HepG2 (cell line): ENCODE results near the gene EIF5. TPM values are rescaled to one million over a fixed set of nuclear protein-coding genes. Genes with fewer than 3 reads are reported as not detected.

Experiments used
- ATAC-seq: fragments of 200-7000 bp; cut with Tn5 transposase; 3 replicates; pipeline ENCODE4 v1.9.1; 2020; ENCODE audit warnings: mild to moderate bottlenecking, moderate library complexity
- BruUV-seq: library from RNA; stranded (reverse); fragments of 400-500 nt; replicated peaks from 2 replicates; lab custom pipeline; 2021; lab: Mats Ljungman, UMichigan
- CTCF ChIA-PET: fragments of 300-600 bp; formaldehyde crosslinking; extraction: SDS; loops from one replicate; lab custom pipeline; 2021; ENCODE audit warnings: low total read pairs, inconsistent platforms, low intra/inter-chr PET ratio; lab: Yijun Ruan, JAX
- POLR2A ChIA-PET: fragments of 350-600 bp; sonication (Branson Sonifier 250); formaldehyde crosslinking; loops from one replicate; lab custom pipeline; 2020; ENCODE audit warnings: antibody characterized with exemption, inconsistent platforms; lab: Yijun Ruan, JAX
- DNase-seq: peaks from one replicate; pipeline ENCODE4 v3.0.0-alpha.2; 2015; ENCODE audit warnings: low spot score
- FAIRE-seq: peaks from 3 replicates; lab custom pipeline; 2011; peaks lifted over from hg19 to GRCh38; lab: Jason Lieb, UNC
- H2AFZ ChIP-seq: one replicate; pipeline ENCODE4 v1.6.1; 2011; ENCODE audit warnings: low read length, inconsistent platforms
- H3K27ac ChIP-seq: fragments of 300-600 bp; 3 replicates; pipeline ENCODE4 v1.8.0; 2011; ENCODE audit warnings: mixed run types, mild to moderate bottlenecking, mixed read lengths, low read length, inconsistent platforms; ENCODE audit not compliant: insufficient read depth; ENCODE audit errors: extremely low read length
- H3K27me3 ChIP-seq, 2 experiments: fragments of 200-600 bp in 1 of 2; 2 replicates in 1 of 2; 3 replicates in 1 of 2; pipeline versions ENCODE4 v1.6.0 to v1.8.0; 2011; ENCODE audit warnings: low read length in 2 of 2, mild to moderate bottlenecking in 2 of 2, moderate library complexity in 2 of 2, inconsistent platforms in 1 of 2; ENCODE audit not compliant: insufficient read depth in 2 of 2, control insufficient read depth in 1 of 2
- H3K36me3 ChIP-seq, 2 experiments: fragments of 200-600 bp in 1 of 2; replicated peaks in 1 of 2; 2 replicates in 1 of 2; 3 replicates in 1 of 2; pipeline versions ENCODE4 v1.5.1 to v1.8.0; 2011; ENCODE audit warnings: low read length in 2 of 2, inconsistent platforms in 1 of 2; ENCODE audit not compliant: insufficient read depth in 2 of 2, control insufficient read depth in 1 of 2
- H3K4me1 ChIP-seq: 2 replicates; pipeline ENCODE4 v1.5.1; 2012; ENCODE audit warnings: low read length, inconsistent platforms; ENCODE audit not compliant: insufficient read depth
- H3K4me2 ChIP-seq: 2 replicates; pipeline ENCODE4 v1.6.0; 2011; ENCODE audit warnings: low read depth, low read length, inconsistent platforms
- H3K4me3 ChIP-seq, 3 experiments: fragments of 200-600 bp in 1 of 3; sonication (generic), shearing (Covaris generic) in 1 of 3; replicated peaks in 1 of 3; 2 replicates each; pipeline ENCODE4 v1.5.1; 2011 to 2016; ENCODE audit warnings: low read length in 3 of 3, inconsistent platforms in 2 of 3, low read depth in 2 of 3, mild to moderate bottlenecking in 2 of 3, control low read depth in 1 of 3, mixed read lengths in 1 of 3; ENCODE audit not compliant: insufficient read depth in 1 of 3
- H3K79me2 ChIP-seq: one replicate; pipeline ENCODE4 v1.6.1; 2011; ENCODE audit warnings: low read length, inconsistent platforms; ENCODE audit not compliant: insufficient read depth
- H3K9ac ChIP-seq: 2 replicates; pipeline ENCODE4 v1.6.0; 2011; ENCODE audit warnings: mild to moderate bottlenecking, low read depth, low read length, inconsistent platforms; ENCODE audit not compliant: insufficient read depth
- H3K9me3 ChIP-seq: 2 replicates; pipeline ENCODE4 v1.5.1; 2012; ENCODE audit warnings: mild to moderate bottlenecking, low read length
- H4K20me1 ChIP-seq: 2 replicates; pipeline ENCODE4 v1.6.0; 2011; ENCODE audit warnings: inconsistent platforms, mild to moderate bottlenecking, low read length, moderate library complexity; ENCODE audit not compliant: insufficient read depth
- DRAP1 ChIP-seq: IDR thresholded peaks from 2 replicates; pipeline ENCODE4 v1.6.1; 2016; ENCODE audit warnings: missing genetic modification reagents, missing compliant biosample characterization
- GTF2F1 ChIP-seq: fragments of 150-350 bp; IDR thresholded peaks from 2 replicates; pipeline ENCODE4 v1.6.1; 2014; ENCODE audit warnings: low read length
- GTF3A ChIP-seq: sonication (generic); formaldehyde crosslinking; conservative IDR thresholded peaks from 2 replicates; pipeline ENCODE4 v1.4.0; 2020; ENCODE audit warnings: mild to moderate bottlenecking, missing genetic modification reagents
- HNRNPL ChIP-seq: fragments of 200-400 bp; formaldehyde crosslinking; IDR thresholded peaks from 2 replicates; pipeline ENCODE4 v1.6.1; 2017; ENCODE audit warnings: mild to moderate bottlenecking, low read depth, low read length
- NONO ChIP-seq, 2 experiments: fragments of 450-650 bp in 1 of 2; sonication (generic) in 1 of 2; formaldehyde crosslinking in 1 of 2; IDR thresholded peaks in 1 of 2; conservative IDR thresholded peaks in 1 of 2; 2 replicates each; pipeline versions ENCODE4 v1.6.1 to v1.8.0; 2017 to 2022; ENCODE audit warnings: mild to moderate bottlenecking in 1 of 2, missing genetic modification reagents in 1 of 2, moderate library complexity in 1 of 2
- SALL1 ChIP-seq: sonication (generic); formaldehyde crosslinking; IDR thresholded peaks from 2 replicates; pipeline ENCODE4 v1.8.0; 2022; ENCODE audit warnings: mild to moderate bottlenecking, missing genetic modification reagents
- SATB2 ChIP-seq: sonication (generic); formaldehyde crosslinking; IDR thresholded peaks from 2 replicates; pipeline ENCODE4 v1.5.0; 2020; ENCODE audit warnings: missing genetic modification reagents
- SRSF9 ChIP-seq: fragments of 200-400 bp; formaldehyde crosslinking; IDR thresholded peaks from 2 replicates; pipeline ENCODE4 v1.6.1; 2018; ENCODE audit warnings: borderline replicate concordance, mild to moderate bottlenecking, low read depth, low read length; ENCODE audit not compliant: insufficient read depth, poor library complexity, severe bottlenecking
- XBP1 ChIP-seq: sonication (generic); formaldehyde crosslinking; IDR thresholded peaks from 2 replicates; pipeline ENCODE4 v1.5.0; 2020; ENCODE audit warnings: missing genetic modification reagents
- ZFP36L2 ChIP-seq: sonication (generic); formaldehyde crosslinking; IDR thresholded peaks from 2 replicates; pipeline ENCODE4 v1.4.0; 2020; ENCODE audit warnings: missing genetic modification reagents
- ZFP91 ChIP-seq: sonication (generic); formaldehyde crosslinking; IDR thresholded peaks from 2 replicates; pipeline ENCODE4 v1.9.0; 2022; ENCODE audit warnings: missing genetic modification reagents, mild to moderate bottlenecking, borderline replicate concordance
- ZNF460 ChIP-seq: sonication (generic); formaldehyde crosslinking; IDR thresholded peaks from 2 replicates; pipeline ENCODE4 v1.5.1; 2020; ENCODE audit warnings: missing genetic modification reagents, mild to moderate bottlenecking, borderline replicate concordance
- ZNF484 ChIP-seq: sonication (generic); formaldehyde crosslinking; IDR thresholded peaks from 2 replicates; pipeline ENCODE4 v1.5.1; 2020; ENCODE audit warnings: mild to moderate bottlenecking, low read depth, missing genetic modification reagents, borderline replicate concordance
- ZNF691 ChIP-seq: sonication (generic); formaldehyde crosslinking; IDR thresholded peaks from 2 replicates; pipeline ENCODE4 v1.4.0; 2020; ENCODE audit warnings: missing genetic modification reagents, low read depth, mild to moderate bottlenecking, borderline replicate concordance
- ZNF816 ChIP-seq: sonication (generic); formaldehyde crosslinking; IDR thresholded peaks from 2 replicates; pipeline ENCODE4 v1.8.0; 2022; ENCODE audit warnings: missing genetic modification reagents, mild to moderate bottlenecking, borderline replicate concordance
- ZSCAN21 ChIP-seq: sonication (generic); formaldehyde crosslinking; IDR thresholded peaks from 2 replicates; pipeline ENCODE4 v1.8.0; 2022; ENCODE audit warnings: mild to moderate bottlenecking, missing genetic modification reagents, moderate library complexity, borderline replicate concordance
- ZSCAN9 ChIP-seq: IDR thresholded peaks from 2 replicates; pipeline ENCODE4 v1.6.1; 2016; ENCODE audit warnings: borderline replicate concordance
- WGBS: methylation state at CpG from one replicate; pipeline ENCODE4 v1.1.6; 2017; ENCODE audit warnings: low lambda C conversion rate; 5-methylcytosine and 5-hydroxymethylcytosine counted together
- in situ Hi-C: cut with HindIII; loops from 2 replicates; pipeline ENCODE4 v1.10.0; 2017; ENCODE audit warnings: low pct_unique_long_range_greater_than_20kb; ENCODE audit not compliant: extremely low pct_ligation_motif_present
- intact Hi-C: fragments of 100-400 bp; cut with micrococcal nuclease; formaldehyde crosslinking; loops from one replicate; pipeline ENCODE4 v1.10.0; 2022; ENCODE audit not compliant: unreplicated experiment
- polyA plus RNA-seq, 8 experiments: library from polyadenylated mRNA; depleted of rRNA in 3 of 8; stranded (reverse) in 7 of 8; unstranded in 1 of 8; fragments of >200 nt; fragmentation: Illumina TruSeq in 4 of 8; extraction: Trizol in 4 of 8; gene quantifications; 2 replicates each; pipeline versions ENCODE4 v1.2.1 to v1.2.3, GENCODE V29; 2011 to 2016; ENCODE audit warnings: low read depth in 4 of 8, missing spikeins in 1 of 8, mixed read lengths in 1 of 8; ENCODE audit not compliant: insufficient read depth in 1 of 8
- total RNA-seq, 5 experiments: library from RNA; depleted of rRNA; stranded (reverse); fragments of >200 nt; fragmentation: Illumina TruSeq; extraction: Trizol; gene quantifications; 2 replicates each; pipeline ENCODE4 v1.2.3, GENCODE V29; 2016; ENCODE audit warnings: low read depth in 1 of 5

EIF5 gene
- total and polyA plus RNA-seq, 2 of the 13 experiments (the other 11 are each of a cell fraction or from before 2014, with no cell fraction given), result 189 to 281 TPM

- DNase-seq, result no peak
- intact Hi-C loops, result no loop called here
- Histone ChIP-seq H3K9ac (no peak overlapping the region), H3K4me1 (peaks cover 35% of the 10 kb centered on the region)
- no TSS peak for BruUV-seq
- TF ChIP-seq HNRNPL (no peak), DRAP1 (CRISPR knock-in tag) (no peak), XBP1 (CRISPR knock-in tag) (no peak), ZSCAN21 (no peak), ZFP36L2 (CRISPR knock-in tag) (no peak), GTF3A (CRISPR knock-in tag) (0 out of 2 replicates have a peak, but pooled peaks have one; percentile 85), ZFP91 (CRISPR knock-in tag) (no peak)
- TF ChIP-seq, all 625 proteins: peak for 1
- Histone ChIP-seq H3K27me3 (peaks cover 1 to 10% of the 10 kb centered on the region in 2 experiments; a peak in 2 of 5 replicates), H3K4me3 (no peak overlapping the region), H3K4me2 (no peak overlapping the region), H3K79me2 (no peaks in the 10 kb centered on the region), H4K20me1 (no peaks in the 10 kb centered on the region), H3K36me3 (no peaks in the 10 kb centered on the region), H2AFZ (no peak overlapping the region), H3K9me3 (no peaks in the 10 kb centered on the region), H3K27ac (no peak overlapping the region)
- in situ Hi-C loops, result no loop called here
- ATAC-seq, result no peak
- no peak for FAIRE-seq
- 51% methylated on average over 16 of the region's 16 CpGs for WGBS
- POLR2A ChIA-PET, result no interaction called here
- CTCF ChIA-PET, result no interaction called here
Observed at GRCh38 chr14:103316721-103317121, 17.3 kb upstream of the EIF5 start.

- Histone ChIP-seq H3K4me1 (peaks cover 35% of the 10 kb centered on the region), H2AFZ (no peak overlapping the region), H3K9ac (no peak overlapping the region), H3K4me2 (no peak overlapping the region), H3K27ac (no peak overlapping the region), H3K9me3 (no peaks in the 10 kb centered on the region), H3K27me3 (peaks cover 1 to 4% of the 10 kb centered on the region in 2 experiments; a peak in 1 of 5 replicates), H3K36me3 (no peaks in the 10 kb centered on the region), H4K20me1 (no peaks in the 10 kb centered on the region), H3K79me2 (no peaks in the 10 kb centered on the region), H3K4me3 (no peak overlapping the region)
- FAIRE-seq (no peak), ATAC-seq (no peak), DNase-seq (no peak)
- CTCF ChIA-PET, result no interaction called here
- intact Hi-C loops (no loop called here), in situ Hi-C loops (no loop called here)
- POLR2A ChIA-PET, result no interaction called here
- WGBS, result 59% methylated on average over 9 of the region's 9 CpGs
- BruUV-seq, result no TSS peak
- TF ChIP-seq ZNF460 (no peak), ZNF816 (no peak), SALL1 (CRISPR knock-in tag) (no peak), ZNF691 (CRISPR knock-in tag) (no peak), ZNF484 (CRISPR knock-in tag) (no peak), NONO (IDR thresholded peaks at IDR 0.05) (no peak), NONO (CRISPR knock-in tag; conservative IDR thresholded peaks at IDR 0.05) (no peak), GTF2F1 (no peak), ZSCAN9 (CRISPR knock-in tag) (no peak), SATB2 (CRISPR knock-in tag) (no peak), SRSF9 (no peak)
Observed at GRCh38 chr14:103317251-103317650, 16.8 kb upstream of the EIF5 start.
